ENCODE measurements around the gene ADAMTS6. TPM values are rescaled to one million over a fixed set of nuclear protein-coding genes. Genes with fewer than 3 reads are reported as not detected.

Gene ADAMTS6
- total RNA-seq, 3 donors from 2014 or later (not counting 1 experiment from before 2014, with no cell fraction given), result 0.47 to 1.4 (median 1.1) TPM

DNA sequence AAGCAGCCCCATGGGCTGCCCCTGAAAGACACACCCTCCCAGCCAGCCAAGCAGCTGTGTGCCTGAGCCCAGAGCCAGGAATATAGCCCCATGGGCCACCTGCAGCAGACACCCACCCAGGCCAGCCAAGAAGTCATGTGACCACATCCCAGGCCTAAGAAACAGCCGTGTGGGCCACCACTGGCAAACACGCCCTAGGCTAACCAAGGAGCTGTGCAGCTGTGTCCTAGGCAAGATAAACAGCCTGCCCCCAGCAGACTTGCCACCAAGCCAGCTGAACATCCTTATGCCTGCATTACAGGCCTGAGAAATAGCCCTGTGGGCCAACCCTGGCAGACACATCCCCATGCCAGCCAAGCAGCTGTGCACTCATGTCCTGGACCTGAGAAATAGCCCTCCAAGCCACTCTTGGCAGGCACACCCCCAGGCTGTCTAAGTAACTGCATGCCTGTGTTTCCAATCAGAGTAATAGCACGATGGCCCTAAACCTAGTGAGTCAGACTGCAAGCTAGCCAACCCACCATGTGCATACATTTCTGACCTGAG, 143.0 kb downstream of the ADAMTS6 start:
- H3K4me3 Mint-ChIP-seq, result no peak overlapping the region
- Histone ChIP-seq H3K4me1 (ENCODE audit: control insufficient read depth, insufficient read depth, low read length) (no peaks in the 10 kb centered on the region), H3K27me3 (ENCODE audit: control insufficient read depth, insufficient read depth, low read length) (no peaks in the 10 kb centered on the region), H3K36me3 (ENCODE audit: control insufficient read depth, insufficient read depth, low read length) (no peaks in the 10 kb centered on the region), H3K9me3 (ENCODE audit: control insufficient read depth, insufficient read depth, low read length) (peaks cover 6% of the 10 kb centered on the region), H3K27ac (ENCODE audit: low read length) (no peak overlapping the region), H3K4me3 (ENCODE audit: low read length) (no peak overlapping the region)
- 96% methylated on average over 3 of the region's 3 CpGs for WGBS (ENCODE audit: insufficient coverage)
- no peak overlapping the region for H3K27ac Mint-ChIP-seq
- TF ChIP-seq, protein P1, sequence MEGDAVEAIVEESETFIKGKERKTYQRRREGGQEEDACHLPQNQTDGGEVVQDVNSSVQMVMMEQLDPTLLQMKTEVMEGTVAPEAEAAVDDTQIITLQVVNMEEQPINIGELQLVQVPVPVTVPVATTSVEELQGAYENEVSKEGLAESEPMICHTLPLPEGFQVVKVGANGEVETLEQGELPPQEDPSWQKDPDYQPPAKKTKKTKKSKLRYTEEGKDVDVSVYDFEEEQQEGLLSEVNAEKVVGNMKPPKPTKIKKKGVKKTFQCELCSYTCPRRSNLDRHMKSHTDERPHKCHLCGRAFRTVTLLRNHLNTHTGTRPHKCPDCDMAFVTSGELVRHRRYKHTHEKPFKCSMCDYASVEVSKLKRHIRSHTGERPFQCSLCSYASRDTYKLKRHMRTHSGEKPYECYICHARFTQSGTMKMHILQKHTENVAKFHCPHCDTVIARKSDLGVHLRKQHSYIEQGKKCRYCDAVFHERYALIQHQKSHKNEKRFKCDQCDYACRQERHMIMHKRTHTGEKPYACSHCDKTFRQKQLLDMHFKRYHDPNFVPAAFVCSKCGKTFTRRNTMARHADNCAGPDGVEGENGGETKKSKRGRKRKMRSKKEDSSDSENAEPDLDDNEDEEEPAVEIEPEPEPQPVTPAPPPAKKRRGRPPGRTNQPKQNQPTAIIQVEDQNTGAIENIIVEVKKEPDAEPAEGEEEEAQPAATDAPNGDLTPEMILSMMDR (IDR thresholded peaks at IDR 0.05), result no peak
- no peaks in the 10 kb centered on the region for H3K36me3 Mint-ChIP-seq
- no peaks in the 10 kb centered on the region for H3K4me1 Mint-ChIP-seq
- H3K9me3 Mint-ChIP-seq, result peaks cover 11 to 14% of the 10 kb centered on the region in 2 donors
- intact Hi-C loops (cut with micrococcal nuclease), result no loop called here
- no peak for DNase-seq
- ATAC-seq, result no peak
- no peaks in the 10 kb centered on the region for H3K27me3 Mint-ChIP-seq (ENCODE audit: low read depth in 2 of 2)

DNA sequence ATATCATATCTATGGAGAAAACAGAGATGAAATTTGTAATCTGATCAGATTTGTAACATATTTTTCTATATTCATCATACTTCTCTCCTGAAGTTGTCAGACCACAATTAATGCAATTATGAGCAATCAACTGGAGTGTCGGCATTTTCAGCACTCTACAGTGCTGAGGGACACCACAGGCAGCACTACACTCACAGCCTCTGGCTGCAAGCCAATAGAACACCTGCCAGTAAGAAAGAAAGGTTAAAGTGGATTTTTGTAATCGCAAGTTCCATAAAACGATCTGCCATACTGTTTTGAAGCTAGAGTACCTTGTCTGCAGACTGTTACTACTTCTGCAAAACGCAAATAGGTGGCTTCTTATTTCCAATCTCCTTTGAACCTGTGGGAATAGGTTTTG, 147.6 kb downstream of the ADAMTS6 start:
- no peak overlapping the region for H3K4me3 ChIP-seq (ENCODE audit: low read length)
- no peaks in the 10 kb centered on the region for H3K4me1 Mint-ChIP-seq
- H3K27ac Mint-ChIP-seq, result no peak overlapping the region
- DNase-seq, result no peak
- H3K9me3 ChIP-seq (ENCODE audit: control insufficient read depth, insufficient read depth, low read length), result peaks cover 6% of the 10 kb centered on the region
- no peak overlapping the region for H3K27ac ChIP-seq (ENCODE audit: low read length)
- intact Hi-C loops (cut with micrococcal nuclease), result no loop called here
- H3K4me1 ChIP-seq (ENCODE audit: control insufficient read depth, insufficient read depth, low read length), result no peaks in the 10 kb centered on the region
- no peak overlapping the region for H3K4me3 Mint-ChIP-seq
- no peaks in the 10 kb centered on the region for H3K36me3 ChIP-seq (ENCODE audit: control insufficient read depth, insufficient read depth, low read length)
- ATAC-seq, result no peak
- no peaks in the 10 kb centered on the region for H3K27me3 ChIP-seq (ENCODE audit: control insufficient read depth, insufficient read depth, low read length)
- WGBS (ENCODE audit: insufficient coverage), result 91% methylated on average over 4 of the region's 4 CpGs
- TF ChIP-seq, protein P1 (IDR thresholded peaks at IDR 0.05), result no peak
- H3K36me3 Mint-ChIP-seq, result no peaks in the 10 kb centered on the region
- H3K27me3 Mint-ChIP-seq (ENCODE audit: low read depth in 2 of 2), result no peaks in the 10 kb centered on the region
- peaks cover 2% of the 10 kb centered on the region in 2 donors for H3K9me3 Mint-ChIP-seq

DNA sequence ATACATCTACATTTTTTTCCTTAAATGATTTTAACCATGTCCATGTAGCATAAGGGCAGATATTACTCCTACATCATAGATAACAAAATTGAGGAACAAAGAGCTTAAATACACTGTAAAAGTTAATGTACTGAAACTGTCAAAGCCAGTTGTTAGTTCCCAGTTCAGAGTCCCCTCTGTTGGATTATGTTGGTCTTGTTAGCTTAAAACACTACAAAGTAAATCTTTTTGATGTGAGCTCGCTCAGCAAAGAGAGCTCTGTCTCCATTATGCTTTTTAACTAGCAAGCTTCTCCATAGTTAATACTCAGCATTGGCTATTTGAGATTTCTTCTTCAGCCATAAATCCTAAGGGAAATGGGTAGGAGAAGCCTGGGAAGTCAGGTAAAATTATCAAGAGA, 149.1 kb downstream of the ADAMTS6 start:
- peaks cover 1 to 2% of the 10 kb centered on the region in 2 donors for H3K9me3 Mint-ChIP-seq

More for the DNA sequence above, 149.1 kb downstream of the ADAMTS6 start:
- H3K9me3 ChIP-seq (ENCODE audit: control insufficient read depth, insufficient read depth, low read length), result no peaks in the 10 kb centered on the region
- H3K4me3 Mint-ChIP-seq, result no peak overlapping the region
- H3K27ac Mint-ChIP-seq, result no peak overlapping the region
- DNase-seq, result no peak
- no peaks in the 10 kb centered on the region for H3K4me1 Mint-ChIP-seq
- ATAC-seq, result no peak
- TF ChIP-seq, protein P1 (IDR thresholded peaks at IDR 0.05), result no peak
- no CpG with 5 or more reads among the region's 1 CpG for WGBS (ENCODE audit: insufficient coverage)
- no peak overlapping the region for H3K4me3 ChIP-seq (ENCODE audit: low read length)
- H3K27me3 Mint-ChIP-seq (ENCODE audit: low read depth in 2 of 2), result no peaks in the 10 kb centered on the region
- no peaks in the 10 kb centered on the region for H3K36me3 Mint-ChIP-seq
- no peaks in the 10 kb centered on the region for H3K27me3 ChIP-seq (ENCODE audit: control insufficient read depth, insufficient read depth, low read length)
- no peak overlapping the region for H3K27ac ChIP-seq (ENCODE audit: low read length)
- intact Hi-C loops (cut with micrococcal nuclease), result no loop called here
- no peaks in the 10 kb centered on the region for H3K36me3 ChIP-seq (ENCODE audit: control insufficient read depth, insufficient read depth, low read length)
- no peaks in the 10 kb centered on the region for H3K4me1 ChIP-seq (ENCODE audit: control insufficient read depth, insufficient read depth, low read length)
